ENCODE data around the gene CACNA2D1.

The CACNA2D1 gene

GRCh38 chr7:82395147-82395546 lies 48.4 kb downstream of the CACNA2D1 start:
- H4K8ac ChIP-seq (ENCODE audit: low read length): no peak overlapping the region
- no peak overlapping the region for H3K23ac ChIP-seq (ENCODE audit: low read length in 2 of 2)
- H3K9ac ChIP-seq (ENCODE audit: low read length): no peak overlapping the region
- H3K4me1 ChIP-seq (ENCODE audit: control insufficient read depth, insufficient read depth, low read depth, low read length): no peaks in the 10 kb centered on the region
- peaks cover 8% of the 10 kb centered on the region for H3K79me1 ChIP-seq (replicated peaks; ENCODE audit: low read length, poor library complexity, severe bottlenecking)
- H3K27me3 ChIP-seq (ENCODE audit: control insufficient read depth in 1 of 2, insufficient read depth in 1 of 2, low read length in 2 of 2): no peaks in the 10 kb centered on the region
- H2AK5ac ChIP-seq (ENCODE audit: low read length, severe bottlenecking): no peak overlapping the region
- no peak overlapping the region for H3K4me2 ChIP-seq (ENCODE audit: low read length, poor library complexity, severe bottlenecking)
- no peak for DNase-seq
- 100% methylated on average over 1 of the region's 4 CpGs for WGBS
- H3K36me3 ChIP-seq (ENCODE audit: control insufficient read depth in 1 of 2, insufficient read depth in 2 of 2, low read depth in 1 of 2, low read length in 2 of 2): no peaks in the 10 kb centered on the region
- no peak overlapping the region for H2AFZ ChIP-seq (ENCODE audit: low read depth, low read length)
- H3K14ac ChIP-seq (ENCODE audit: low read length in 2 of 2): no peak overlapping the region
- no peak overlapping the region for H2BK120ac ChIP-seq (ENCODE audit: low read depth, low read length)
- no peaks in the 10 kb centered on the region for H3K9me3 ChIP-seq (ENCODE audit: control insufficient read depth, low read length)
- no peak overlapping the region for H3K4ac ChIP-seq (ENCODE audit: low read depth in 1 of 2, low read length in 2 of 2)
- no peak overlapping the region for H2BK12ac ChIP-seq (ENCODE audit: low read length in 2 of 2)
- no peak overlapping the region for H3K4me3 ChIP-seq (ENCODE audit: insufficient read depth in 1 of 2, low read depth in 1 of 2, low read length in 2 of 2)
- H2BK15ac ChIP-seq (ENCODE audit: low read depth, poor library complexity, severe bottlenecking): no peak overlapping the region
- H2BK5ac ChIP-seq (ENCODE audit: low read depth, low read length, poor library complexity, severe bottlenecking): no peak overlapping the region
- no peak overlapping the region for H4K91ac ChIP-seq (ENCODE audit: low read length)
- no peak overlapping the region for H3K18ac ChIP-seq (ENCODE audit: low read depth in 1 of 2, low read length in 2 of 2)
- no peak overlapping the region for H3K27ac ChIP-seq (ENCODE audit: low read length, poor library complexity, severe bottlenecking)

- Histone ChIP-seq H3K9ac (ENCODE audit: low read length) (no peak overlapping the region), H2BK15ac (ENCODE audit: low read depth, poor library complexity, severe bottlenecking) (no peak overlapping the region), H3K14ac (ENCODE audit: low read length in 2 of 2) (no peak overlapping the region), H3K79me1 (replicated peaks; ENCODE audit: low read length, poor library complexity, severe bottlenecking) (peaks cover 8% of the 10 kb centered on the region), H3K4me3 (ENCODE audit: insufficient read depth in 1 of 2, low read depth in 1 of 2, low read length in 2 of 2) (no peak overlapping the region), H4K8ac (ENCODE audit: low read length) (no peak overlapping the region), H2BK12ac (ENCODE audit: low read length in 2 of 2) (no peak overlapping the region), H3K4ac (ENCODE audit: low read depth in 1 of 2, low read length in 2 of 2) (no peak overlapping the region), H3K27me3 (ENCODE audit: control insufficient read depth in 1 of 2, insufficient read depth in 1 of 2, low read length in 2 of 2) (no peaks in the 10 kb centered on the region), H2AK5ac (ENCODE audit: low read length, severe bottlenecking) (no peak overlapping the region), H2BK120ac (ENCODE audit: low read depth, low read length) (no peak overlapping the region), H3K4me2 (ENCODE audit: low read length, poor library complexity, severe bottlenecking) (no peak overlapping the region), H3K36me3 (ENCODE audit: control insufficient read depth in 1 of 2, insufficient read depth in 2 of 2, low read depth in 1 of 2, low read length in 2 of 2) (no peaks in the 10 kb centered on the region), H3K9me3 (ENCODE audit: control insufficient read depth, low read length) (no peaks in the 10 kb centered on the region), H3K23ac (ENCODE audit: low read length in 2 of 2) (no peak overlapping the region), H2BK5ac (ENCODE audit: low read depth, low read length, poor library complexity, severe bottlenecking) (no peak overlapping the region), H2AFZ (ENCODE audit: low read depth, low read length) (no peak overlapping the region), H3K18ac (ENCODE audit: low read depth in 1 of 2, low read length in 2 of 2) (no peak overlapping the region), H3K4me1 (ENCODE audit: control insufficient read depth, insufficient read depth, low read depth, low read length) (no peaks in the 10 kb centered on the region), H4K91ac (ENCODE audit: low read length) (no peak overlapping the region), H3K27ac (ENCODE audit: low read length, poor library complexity, severe bottlenecking) (no peak overlapping the region)
- WGBS: 100% methylated on average over 1 of the region's 2 CpGs
- no peak for DNase-seq
Observed at GRCh38 chr7:82393840-82394220, 49.7 kb downstream of the CACNA2D1 start.

GRCh38 chr7:82393076-82393839 lies 50.3 kb downstream of the CACNA2D1 start:
- no peak overlapping the region for H2BK120ac ChIP-seq (ENCODE audit: low read depth, low read length)
- no peak overlapping the region for H3K27ac ChIP-seq (ENCODE audit: low read length, poor library complexity, severe bottlenecking)
- DNase-seq: peak; percentile 39
- no peak overlapping the region for H3K9ac ChIP-seq (ENCODE audit: low read length)
- peaks cover 10% of the 10 kb centered on the region for H3K79me1 ChIP-seq (replicated peaks; ENCODE audit: low read length, poor library complexity, severe bottlenecking)
- H2AK5ac ChIP-seq (ENCODE audit: low read length, severe bottlenecking): no peak overlapping the region
- H2BK12ac ChIP-seq (ENCODE audit: low read length in 2 of 2): no peak overlapping the region
- no peaks in the 10 kb centered on the region for H3K4me1 ChIP-seq (ENCODE audit: control insufficient read depth, insufficient read depth, low read depth, low read length)
- H2AFZ ChIP-seq (ENCODE audit: low read depth, low read length): no peak overlapping the region
- no peaks in the 10 kb centered on the region for H3K36me3 ChIP-seq (ENCODE audit: control insufficient read depth in 1 of 2, insufficient read depth in 2 of 2, low read depth in 1 of 2, low read length in 2 of 2)
- H3K23ac ChIP-seq (ENCODE audit: low read length in 2 of 2): no peak overlapping the region
- no peak overlapping the region for H3K4me3 ChIP-seq (ENCODE audit: insufficient read depth in 1 of 2, low read depth in 1 of 2, low read length in 2 of 2)
- H4K8ac ChIP-seq (ENCODE audit: low read length): no peak overlapping the region
- no peak overlapping the region for H3K14ac ChIP-seq (ENCODE audit: low read length in 2 of 2)
- H3K18ac ChIP-seq (ENCODE audit: low read depth in 1 of 2, low read length in 2 of 2): no peak overlapping the region
- no peak overlapping the region for H3K4ac ChIP-seq (ENCODE audit: low read depth in 1 of 2, low read length in 2 of 2)
- H3K4me2 ChIP-seq (ENCODE audit: low read length, poor library complexity, severe bottlenecking): no peak overlapping the region
- no peak overlapping the region for H2BK5ac ChIP-seq (ENCODE audit: low read depth, low read length, poor library complexity, severe bottlenecking)
- WGBS: 92% methylated on average over 2 of the region's 4 CpGs
- no peaks in the 10 kb centered on the region for H3K27me3 ChIP-seq (ENCODE audit: control insufficient read depth in 1 of 2, insufficient read depth in 1 of 2, low read length in 2 of 2)
- no peak overlapping the region for H2BK15ac ChIP-seq (ENCODE audit: low read depth, poor library complexity, severe bottlenecking)
- H4K91ac ChIP-seq (ENCODE audit: low read length): no peak overlapping the region
- no peaks in the 10 kb centered on the region for H3K9me3 ChIP-seq (ENCODE audit: control insufficient read depth, low read length)

- no peaks in the 10 kb centered on the region for H3K36me3 ChIP-seq (ENCODE audit: control insufficient read depth in 1 of 2, insufficient read depth in 2 of 2, low read depth in 1 of 2, low read length in 2 of 2)
- no peak overlapping the region for H3K9ac ChIP-seq (ENCODE audit: low read length)
- no peak overlapping the region for H2BK15ac ChIP-seq (ENCODE audit: low read depth, poor library complexity, severe bottlenecking)
- no peaks in the 10 kb centered on the region for H3K4me1 ChIP-seq (ENCODE audit: control insufficient read depth, insufficient read depth, low read depth, low read length)
- no peak overlapping the region for H4K8ac ChIP-seq (ENCODE audit: low read length)
- no peak overlapping the region for H3K4ac ChIP-seq (ENCODE audit: low read depth in 1 of 2, low read length in 2 of 2)
- H2BK12ac ChIP-seq (ENCODE audit: low read length in 2 of 2): no peak overlapping the region
- no peak overlapping the region for H2AK5ac ChIP-seq (ENCODE audit: low read length, severe bottlenecking)
- no peak overlapping the region for H2BK120ac ChIP-seq (ENCODE audit: low read depth, low read length)
- no peak overlapping the region for H3K18ac ChIP-seq (ENCODE audit: low read depth in 1 of 2, low read length in 2 of 2)
- DNase-seq: no peak
- H2AFZ ChIP-seq (ENCODE audit: low read depth, low read length): no peak overlapping the region
- no peak overlapping the region for H3K27ac ChIP-seq (ENCODE audit: low read length, poor library complexity, severe bottlenecking)
- peaks cover 10% of the 10 kb centered on the region for H3K79me1 ChIP-seq (replicated peaks; ENCODE audit: low read length, poor library complexity, severe bottlenecking)
- H3K27me3 ChIP-seq (ENCODE audit: control insufficient read depth in 1 of 2, insufficient read depth in 1 of 2, low read length in 2 of 2): no peaks in the 10 kb centered on the region
- no peak overlapping the region for H3K4me3 ChIP-seq (ENCODE audit: insufficient read depth in 1 of 2, low read depth in 1 of 2, low read length in 2 of 2)
- H2BK5ac ChIP-seq (ENCODE audit: low read depth, low read length, poor library complexity, severe bottlenecking): no peak overlapping the region
- no peaks in the 10 kb centered on the region for H3K9me3 ChIP-seq (ENCODE audit: control insufficient read depth, low read length)
- H3K23ac ChIP-seq (ENCODE audit: low read length in 2 of 2): no peak overlapping the region
- H3K4me2 ChIP-seq (ENCODE audit: low read length, poor library complexity, severe bottlenecking): no peak overlapping the region
- no peak overlapping the region for H4K91ac ChIP-seq (ENCODE audit: low read length)
- no peak overlapping the region for H3K14ac ChIP-seq (ENCODE audit: low read length in 2 of 2)
Observed at GRCh38 chr7:82390936-82391335, 52.6 kb downstream of the CACNA2D1 start.
